Activated CD8-positive, alpha-beta memory T cell treated with anti-CD3 and anti-CD28 coated beads, Interleukin-2, amount 50 U/mL, for 24 hours (primary cell): ENCODE measurements around the gene IQCM.

Experiments used
- DNase-seq: peaks from one replicate; pipeline ENCODE4 v3.0.0-alpha.2; 2020; ENCODE audit errors: extremely low read depth

The IQCM gene

DNA sequence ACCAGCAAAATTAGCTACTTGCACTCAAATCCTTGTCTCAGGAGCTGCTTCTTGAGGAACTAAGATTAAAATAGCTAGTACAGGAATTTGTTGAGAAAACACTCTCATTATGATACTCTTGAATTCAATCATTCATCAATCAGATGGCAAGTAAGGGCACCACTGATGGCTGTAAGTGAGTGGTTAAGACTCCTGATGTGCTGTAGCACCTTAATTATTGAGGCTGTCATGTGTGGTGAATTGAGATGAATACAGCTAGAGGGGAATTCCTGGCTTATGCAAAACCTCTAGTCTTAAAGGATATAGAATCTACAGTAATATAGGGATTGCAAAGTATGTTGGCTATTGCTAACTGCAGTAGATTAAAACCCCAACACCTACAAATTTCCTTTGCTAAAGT lies 509.1 kb downstream of the IQCM start:
- no peak for DNase-seq
